SH-SY5Y (cell line): Measurements from ENCODE around the gene F10.

ENCODE experiments used
- GATA2 ChIP-seq: IDR thresholded peaks from 2 replicates; pipeline ENCODE4 v1.6.1; 2011; ENCODE audit warnings: mild to moderate bottlenecking, low read depth, low read length
- GATA3 ChIP-seq: IDR thresholded peaks from 2 replicates; pipeline ENCODE4 v1.6.1; 2011; ENCODE audit warnings: low read depth, mild to moderate bottlenecking, low read length, moderate library complexity

- TF ChIP-seq GATA2: no peak
- TF ChIP-seq GATA3: no peak
These were observed 45.8 kb upstream of the F10 start for GRCh38 chr13:113076681-113077401.
